GM21526 (cell line): Measurements from ENCODE around the gene ETFDH.
A peak's percentile ranks its signal among the peaks of the same experiment; 100 is the strongest.
"Not testable (repeated sequence)": the region's sequence is repeated elsewhere in the genome, so short reads cannot be mapped to it uniquely, and the experiment has no call there.

ENCODE experiments used
- ATAC-seq: cut with Tn5 transposase; IDR thresholded peaks from one replicate; pipeline ENCODE4 v1.9.1; 2021; ENCODE audit warnings: moderate library complexity; ENCODE audit not compliant: unreplicated experiment, low FRiP score

The ETFDH gene

GRCh38 chr4:158671915-158672806 lies at the start of gene ETFDH:
TSS of gene ETFDH (plus strand) at chr4:158672296. CDS start at chr4:158672457, 161 bp downstream.
- peak; percentile 83 for ATAC-seq

DNA sequence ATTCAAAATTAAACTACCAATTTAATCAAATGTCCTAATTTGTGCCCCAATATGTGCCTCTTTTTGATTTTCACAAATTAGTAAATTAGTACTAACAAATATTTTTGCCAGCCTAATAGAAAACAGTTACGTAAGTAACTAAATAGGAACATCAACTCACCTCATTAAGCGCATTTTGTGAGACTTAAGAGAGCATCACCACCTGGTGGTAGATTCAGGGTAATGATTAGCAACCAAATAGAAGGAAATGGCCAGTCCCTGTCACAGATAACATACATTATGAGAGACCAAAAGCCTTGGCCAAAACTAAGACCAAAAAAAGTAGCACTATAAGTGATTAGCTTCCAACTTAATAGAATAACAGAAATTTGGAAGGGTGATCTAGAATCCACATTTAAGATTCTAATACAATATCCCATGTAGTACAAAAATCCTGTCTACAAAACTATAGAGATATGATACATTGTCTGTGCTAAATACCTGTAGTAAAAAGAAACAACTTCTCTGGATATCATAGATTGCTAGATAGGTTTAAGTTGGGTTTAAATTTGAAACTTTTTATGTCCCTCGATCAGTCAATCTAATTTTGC lies 47.1 kb upstream of the ETFDH start:
- peak; percentile 95 for ATAC-seq

GRCh38 chr4:158625544-158625943 lies 46.6 kb upstream of the ETFDH start:
- no peak for ATAC-seq

DNA sequence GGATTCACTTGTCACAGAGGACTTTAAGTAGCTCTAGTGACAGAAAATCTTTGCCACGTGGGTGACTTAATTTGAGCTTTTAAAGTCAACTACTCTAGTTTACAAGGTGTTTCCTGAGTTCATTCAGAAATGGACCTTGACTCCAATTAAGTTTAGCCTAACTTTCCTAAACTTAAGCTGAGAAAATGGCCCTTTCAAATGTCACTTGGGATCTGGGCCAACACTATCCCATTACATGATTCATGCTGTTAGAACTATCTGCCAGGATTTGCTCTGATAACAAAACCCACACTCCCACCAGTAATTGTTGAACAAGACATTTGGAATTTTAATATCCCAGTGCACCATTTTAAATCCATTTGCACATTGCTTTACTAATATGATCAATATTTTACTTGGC lies 41.2 kb upstream of the ETFDH start:
- ATAC-seq: no peak

- ATAC-seq: no peak
Measured at GRCh38 chr4:158636619-158637018, 35.5 kb upstream of the ETFDH start.

GRCh38 chr4:158644356-158644755 lies 27.7 kb upstream of the ETFDH start:
- no peak for ATAC-seq

- ATAC-seq: no peak
Measured at GRCh38 chr4:158644760-158645159, 27.3 kb upstream of the ETFDH start.

DNA sequence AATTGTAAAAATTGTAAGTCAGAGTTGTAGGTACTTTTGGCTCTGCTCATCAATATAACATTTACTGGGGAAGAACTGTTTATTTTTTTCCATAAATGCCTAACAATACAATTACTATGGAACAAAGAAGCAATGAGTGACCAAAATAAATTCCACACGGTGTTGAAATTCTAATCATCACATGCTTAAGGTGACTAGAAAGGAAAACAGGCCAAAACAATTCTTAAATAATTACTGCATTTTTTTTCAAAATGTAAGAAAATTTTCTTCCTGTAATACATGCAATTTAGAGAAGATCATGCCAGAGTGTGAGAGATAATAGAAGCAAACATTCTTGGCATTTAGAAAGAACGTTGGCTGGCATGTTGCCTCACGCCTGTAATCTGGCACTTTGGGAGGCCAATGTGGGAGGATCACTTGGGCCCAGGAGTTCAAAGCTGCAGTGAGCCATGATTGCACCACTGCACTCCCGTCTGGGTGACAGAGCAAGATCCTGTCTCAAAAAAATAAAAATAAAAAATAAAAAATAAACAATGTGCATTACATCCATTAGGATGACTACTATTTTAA lies 22.9 kb upstream of the ETFDH start:
- ATAC-seq: no peak

- ATAC-seq: no peak
Measured at GRCh38 chr4:158652920-158653319, 19.2 kb upstream of the ETFDH start.

DNA sequence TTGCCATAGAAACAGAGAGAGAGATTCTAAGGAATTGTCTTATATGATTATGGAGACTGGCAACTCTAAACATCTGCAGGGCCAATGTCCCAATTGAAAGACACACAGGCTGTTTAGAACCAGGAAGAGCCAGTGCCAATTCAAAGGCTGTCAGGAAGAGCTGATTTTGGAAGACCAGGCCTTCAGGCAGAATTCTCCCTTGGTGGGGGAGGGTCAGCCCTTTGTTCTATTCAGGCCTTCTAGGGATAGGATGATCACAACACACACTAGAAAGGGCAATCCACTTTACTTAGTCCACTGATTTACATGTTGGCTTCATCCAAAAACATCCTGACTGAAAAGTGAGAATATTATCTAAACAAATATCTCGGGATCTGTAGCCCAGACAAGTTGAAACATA lies 15.7 kb upstream of the ETFDH start:
- no peak for ATAC-seq

DNA sequence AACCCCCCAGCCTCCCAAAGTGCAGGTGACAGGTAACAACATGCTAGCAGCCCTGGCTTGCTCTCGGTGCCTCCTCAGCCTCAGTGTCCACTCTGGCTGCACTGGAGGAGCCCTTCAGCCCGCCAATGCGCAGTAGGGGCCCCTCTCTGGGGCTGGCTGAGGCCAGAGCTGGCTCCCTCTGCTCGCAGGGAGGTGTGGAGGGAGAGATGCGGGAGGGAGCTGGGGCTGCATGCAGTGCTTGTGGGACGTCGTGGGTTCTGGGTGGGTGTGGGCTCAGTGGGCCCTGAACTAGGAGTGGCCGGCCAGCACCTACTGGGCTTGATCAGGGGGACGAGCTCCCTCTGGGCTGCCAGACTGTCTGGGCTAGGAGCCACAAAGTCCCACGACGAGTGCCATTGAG lies 14.8 kb upstream of the ETFDH start:
- no peak for ATAC-seq

- ATAC-seq: not testable (repeated sequence)
Measured at GRCh38 chr4:158663255-158663654, 8.8 kb upstream of the ETFDH start.

- ATAC-seq: not testable (repeated sequence)
Measured at GRCh38 chr4:158663707-158664625, 8.1 kb upstream of the ETFDH start.

GRCh38 chr4:158664806-158665205 lies 7.3 kb upstream of the ETFDH start:
- no peak for ATAC-seq

GRCh38 chr4:158666892-158667291 lies 5.2 kb upstream of the ETFDH start:
- no peak for ATAC-seq

DNA sequence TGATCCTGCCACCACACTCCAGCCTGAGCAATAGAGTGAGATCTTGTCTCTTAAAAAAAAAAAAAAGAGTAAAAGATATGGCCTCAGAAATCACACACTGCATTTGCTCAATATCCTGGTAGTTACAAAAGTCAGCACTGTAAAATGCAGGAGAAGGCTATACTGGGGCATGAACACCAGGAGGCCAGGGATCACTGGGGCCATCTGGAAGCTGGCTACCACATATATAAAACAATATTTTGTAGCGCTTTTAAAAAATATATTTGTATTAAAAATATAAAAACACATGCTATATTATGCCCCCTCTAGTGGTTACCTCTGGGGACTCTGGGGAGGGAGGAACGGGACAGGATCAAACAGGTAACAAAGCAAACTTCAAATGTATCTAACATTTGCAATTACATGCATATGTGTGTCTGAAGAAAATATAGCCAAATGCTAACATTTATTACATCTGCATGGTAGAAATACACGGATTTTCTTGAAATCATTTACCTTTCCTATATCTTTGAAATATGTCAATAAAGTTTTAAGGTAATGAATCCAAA lies 4.4 kb upstream of the ETFDH start:
- no peak for ATAC-seq

- no peak for ATAC-seq
Measured at GRCh38 chr4:158669310-158669709, 2.8 kb upstream of the ETFDH start.

GRCh38 chr4:158670975-158671664 lies 976 bp upstream of the ETFDH start:
- peak; percentile 25 for ATAC-seq

DNA sequence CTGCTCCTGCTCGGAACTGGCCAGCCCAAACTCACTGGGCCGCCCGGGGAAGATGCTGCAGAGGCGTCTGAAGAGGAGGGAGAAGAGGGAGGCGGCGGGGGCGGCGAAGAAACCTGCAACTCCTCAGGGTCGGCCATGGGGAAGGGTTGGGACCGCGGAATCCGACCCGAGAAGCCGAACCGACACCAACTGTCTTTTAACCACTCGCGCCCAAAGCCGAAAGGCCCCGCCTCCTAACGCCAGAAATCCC lies 506 bp upstream of the ETFDH start, which contains the start of gene C4orf46:
Gene C4orf46, minus strand, starts transcription at position 223 of the 250 bp plus-strand sequence. Its CDS starts 86 bp downstream, at position 137.
- no peak for ATAC-seq

- ATAC-seq: no peak
Measured at GRCh38 chr4:158673633-158674032, 1.5 kb downstream of the ETFDH start.
